GM23248 (cell line): Measurements from ENCODE around the gene FCER2.

Source experiments
- EZH2 ChIP-seq: fragments of 200-600 bp; sonication (generic); IDR thresholded peaks from 2 replicates; pipeline ENCODE4 v1.6.1; 2018; ENCODE audit warnings: antibody characterized with exemption, mild to moderate bottlenecking; ENCODE audit not compliant: insufficient read depth, poor library complexity, severe bottlenecking
- EZH2phosphoT487 ChIP-seq: fragments of 200-600 bp; sonication (generic); IDR thresholded peaks from 2 replicates; pipeline ENCODE4 v1.6.1; 2018; ENCODE audit warnings: antibody characterized with exemption, moderate library complexity, mild to moderate bottlenecking, low read depth; ENCODE audit not compliant: insufficient read depth

- no peak for TF ChIP-seq EZH2phosphoT487
- TF ChIP-seq EZH2 = no peak
These were observed 31.7 kb downstream of the FCER2 start for GRCh38 chr19:7670150-7670783.
